ENCODE data around the gene CCDC197. TPM values are rescaled to one million over a fixed set of nuclear protein-coding genes. Genes with fewer than 3 reads are reported as not detected.
A peak's percentile ranks its signal among the peaks of the same experiment; 100 is the strongest.

Gene CCDC197
- total RNA-seq, 1 experiment from 2014 or later: not detected

- no peaks in the 10 kb centered on the region for H4K20me1 ChIP-seq (ENCODE audit: insufficient read depth, low read depth, low read length)
- H3K4me3 ChIP-seq (ENCODE audit: low read length): no peak overlapping the region
- H2AFZ ChIP-seq (ENCODE audit: low read length): no peak overlapping the region
- no peak overlapping the region for H3K9ac ChIP-seq (ENCODE audit: low read length)
- H3K79me2 ChIP-seq (ENCODE audit: low read length): no peaks in the 10 kb centered on the region
- H3K36me3 ChIP-seq (ENCODE audit: insufficient read depth, low read length): no peaks in the 10 kb centered on the region
- H3K4me2 ChIP-seq (ENCODE audit: low read depth, low read length, poor library complexity, severe bottlenecking): peak overlapping the region; percentile 10
- H3K9me2 ChIP-seq (replicated peaks; ENCODE audit: insufficient read depth, low read length): no peaks in the 10 kb centered on the region
- no peak overlapping the region for H3K27ac ChIP-seq (ENCODE audit: low read length)
- H3K4me1 ChIP-seq (ENCODE audit: low read length): peaks cover 34% of the 10 kb centered on the region
- H3K9me3 ChIP-seq (ENCODE audit: low read length): no peaks in the 10 kb centered on the region
- peak; percentile 80 for DNase-seq
- H3K27me3 ChIP-seq (ENCODE audit: low read length): no peaks in the 10 kb centered on the region
Measured at GRCh38 chr14:93959239-93960107, 37.6 kb upstream of the CCDC197 start.

GRCh38 chr14:93960108-93960475, 37.0 kb upstream of the CCDC197 start:
- H3K27me3 ChIP-seq (ENCODE audit: low read length): no peaks in the 10 kb centered on the region
- H4K20me1 ChIP-seq (ENCODE audit: insufficient read depth, low read depth, low read length): no peaks in the 10 kb centered on the region
- H3K4me2 ChIP-seq (ENCODE audit: low read depth, low read length, poor library complexity, severe bottlenecking): no peak overlapping the region
- H3K9me2 ChIP-seq (replicated peaks; ENCODE audit: insufficient read depth, low read length): no peaks in the 10 kb centered on the region
- peaks cover 30% of the 10 kb centered on the region for H3K4me1 ChIP-seq (ENCODE audit: low read length)
- H3K4me3 ChIP-seq (ENCODE audit: low read length): no peak overlapping the region
- H3K9ac ChIP-seq (ENCODE audit: low read length): no peak overlapping the region
- no peaks in the 10 kb centered on the region for H3K9me3 ChIP-seq (ENCODE audit: low read length)
- DNase-seq: no peak
- H3K27ac ChIP-seq (ENCODE audit: low read length): no peak overlapping the region
- H3K79me2 ChIP-seq (ENCODE audit: low read length): no peaks in the 10 kb centered on the region
- H2AFZ ChIP-seq (ENCODE audit: low read length): no peak overlapping the region
- no peaks in the 10 kb centered on the region for H3K36me3 ChIP-seq (ENCODE audit: insufficient read depth, low read length)

- Histone ChIP-seq H3K9me2 (replicated peaks; ENCODE audit: insufficient read depth, low read length) (no peaks in the 10 kb centered on the region), H3K9me3 (ENCODE audit: low read length) (no peaks in the 10 kb centered on the region), H3K9ac (ENCODE audit: low read length) (no peak overlapping the region), H3K36me3 (ENCODE audit: insufficient read depth, low read length) (no peaks in the 10 kb centered on the region), H3K79me2 (ENCODE audit: low read length) (no peaks in the 10 kb centered on the region), H3K27ac (ENCODE audit: low read length) (no peak overlapping the region), H3K4me2 (ENCODE audit: low read depth, low read length, poor library complexity, severe bottlenecking) (no peak overlapping the region), H4K20me1 (ENCODE audit: insufficient read depth, low read depth, low read length) (no peaks in the 10 kb centered on the region), H3K4me3 (ENCODE audit: low read length) (no peak overlapping the region), H2AFZ (ENCODE audit: low read length) (no peak overlapping the region), H3K4me1 (ENCODE audit: low read length) (peaks cover 23% of the 10 kb centered on the region), H3K27me3 (ENCODE audit: low read length) (no peaks in the 10 kb centered on the region)
- no peak for DNase-seq
Measured at GRCh38 chr14:93960774-93961438, 36.2 kb upstream of the CCDC197 start.

GRCh38 chr14:93961620-93962019, 35.5 kb upstream of the CCDC197 start:
- Histone ChIP-seq H3K9me2 (replicated peaks; ENCODE audit: insufficient read depth, low read length) (no peaks in the 10 kb centered on the region), H2AFZ (ENCODE audit: low read length) (no peak overlapping the region), H3K9me3 (ENCODE audit: low read length) (no peaks in the 10 kb centered on the region), H3K27me3 (ENCODE audit: low read length) (no peaks in the 10 kb centered on the region), H3K36me3 (ENCODE audit: insufficient read depth, low read length) (no peaks in the 10 kb centered on the region), H3K4me1 (ENCODE audit: low read length) (peaks cover 23% of the 10 kb centered on the region), H4K20me1 (ENCODE audit: insufficient read depth, low read depth, low read length) (no peaks in the 10 kb centered on the region), H3K9ac (ENCODE audit: low read length) (no peak overlapping the region), H3K27ac (ENCODE audit: low read length) (no peak overlapping the region), H3K4me3 (ENCODE audit: low read length) (no peak overlapping the region), H3K4me2 (ENCODE audit: low read depth, low read length, poor library complexity, severe bottlenecking) (no peak overlapping the region), H3K79me2 (ENCODE audit: low read length) (no peaks in the 10 kb centered on the region)
- no peak for DNase-seq

- DNase-seq: peak; percentile 74
- Histone ChIP-seq H3K27ac (ENCODE audit: low read length) (no peak overlapping the region), H3K4me3 (ENCODE audit: low read length) (no peak overlapping the region), H3K9ac (ENCODE audit: low read length) (peak overlapping the region; percentile 31), H2AFZ (ENCODE audit: low read length) (no peak overlapping the region; the same call in 1 of the 2 replicates), H3K9me3 (ENCODE audit: low read length) (no peaks in the 10 kb centered on the region), H3K9me2 (replicated peaks; ENCODE audit: insufficient read depth, low read length) (no peaks in the 10 kb centered on the region), H3K27me3 (ENCODE audit: low read length) (no peaks in the 10 kb centered on the region), H3K4me1 (ENCODE audit: low read length) (peaks cover 32% of the 10 kb centered on the region), H3K36me3 (ENCODE audit: insufficient read depth, low read length) (no peaks in the 10 kb centered on the region), H3K4me2 (ENCODE audit: low read depth, low read length, poor library complexity, severe bottlenecking) (no peak overlapping the region), H3K79me2 (ENCODE audit: low read length) (no peaks in the 10 kb centered on the region), H4K20me1 (ENCODE audit: insufficient read depth, low read depth, low read length) (0 out of 2 replicates have a peak, but pooled peaks cover 2% of the 10 kb centered on the region)
Measured at GRCh38 chr14:93962701-93963601, 34.1 kb upstream of the CCDC197 start.

- Histone ChIP-seq H3K36me3 (ENCODE audit: insufficient read depth, low read length) (no peaks in the 10 kb centered on the region), H2AFZ (ENCODE audit: low read length) (no peak overlapping the region), H3K79me2 (ENCODE audit: low read length) (no peaks in the 10 kb centered on the region), H3K4me3 (ENCODE audit: low read length) (no peak overlapping the region), H3K4me1 (ENCODE audit: low read length) (peaks cover 39% of the 10 kb centered on the region), H3K9me3 (ENCODE audit: low read length) (no peaks in the 10 kb centered on the region), H3K9me2 (replicated peaks; ENCODE audit: insufficient read depth, low read length) (no peaks in the 10 kb centered on the region), H4K20me1 (ENCODE audit: insufficient read depth, low read depth, low read length) (0 out of 2 replicates have a peak, but pooled peaks cover 9% of the 10 kb centered on the region), H3K4me2 (ENCODE audit: low read depth, low read length, poor library complexity, severe bottlenecking) (no peak overlapping the region), H3K27ac (ENCODE audit: low read length) (no peak overlapping the region), H3K27me3 (ENCODE audit: low read length) (no peaks in the 10 kb centered on the region), H3K9ac (ENCODE audit: low read length) (no peak overlapping the region)
- DNase-seq: no peak
Measured at GRCh38 chr14:93963692-93964091, 33.4 kb upstream of the CCDC197 start.

- Histone ChIP-seq H3K27ac (ENCODE audit: low read length) (no peak overlapping the region), H3K9me3 (ENCODE audit: low read length) (no peaks in the 10 kb centered on the region)
Measured at GRCh38 chr14:93964281-93964680, 32.8 kb upstream of the CCDC197 start.

More at GRCh38 chr14:93964281-93964680, 32.8 kb upstream of the CCDC197 start:
- H3K4me3 ChIP-seq (ENCODE audit: low read length): no peak overlapping the region
- H3K27me3 ChIP-seq (ENCODE audit: low read length): no peaks in the 10 kb centered on the region
- no peak overlapping the region for H2AFZ ChIP-seq (ENCODE audit: low read length)
- H3K79me2 ChIP-seq (ENCODE audit: low read length): no peaks in the 10 kb centered on the region
- no peak overlapping the region for H3K4me2 ChIP-seq (ENCODE audit: low read depth, low read length, poor library complexity, severe bottlenecking)
- no peak overlapping the region for H3K9ac ChIP-seq (ENCODE audit: low read length)
- H4K20me1 ChIP-seq (ENCODE audit: insufficient read depth, low read depth, low read length): 0 out of 2 replicates have a peak, but pooled peaks cover 10% of the 10 kb centered on the region
- no peaks in the 10 kb centered on the region for H3K36me3 ChIP-seq (ENCODE audit: insufficient read depth, low read length)
- H3K9me2 ChIP-seq (replicated peaks; ENCODE audit: insufficient read depth, low read length): no peaks in the 10 kb centered on the region
- no peak for DNase-seq
- H3K4me1 ChIP-seq (ENCODE audit: low read length): peaks cover 40% of the 10 kb centered on the region
